HG02798 (cell line): ENCODE results near the gene MED4.

Experiments
- ATAC-seq: cut with Tn5 transposase; IDR thresholded peaks from one replicate; pipeline ENCODE4 v1.9.1; 2021; ENCODE audit warnings: mild to moderate bottlenecking; ENCODE audit not compliant: unreplicated experiment, poor library complexity

Gene MED4

GRCh38 chr13:48094781-48095502, at the start of gene MED4:
TSS of gene MED4 (minus strand) at chr13:48095104. CDS start at chr13:48095078, 26 bp downstream.
- ATAC-seq = peak; percentile 98

- ATAC-seq = no peak
Observed at GRCh38 chr13:48144413-48145035, 49.6 kb upstream of the MED4 start.

GRCh38 chr13:48142436-48142835, 47.5 kb upstream of the MED4 start:
- ATAC-seq = peak; percentile 80

- no peak for ATAC-seq
Observed at GRCh38 chr13:48138270-48138669, 43.4 kb upstream of the MED4 start.

- no peak for ATAC-seq
Observed at GRCh38 chr13:48132961-48133360, 38.1 kb upstream of the MED4 start.

- no peak for ATAC-seq
Observed at GRCh38 chr13:48131533-48131932, 36.6 kb upstream of the MED4 start.

GRCh38 chr13:48126944-48127830, 32.3 kb upstream of the MED4 start:
- no peak for ATAC-seq

- ATAC-seq = no peak
Observed at GRCh38 chr13:48125794-48126228, 30.9 kb upstream of the MED4 start.

GRCh38 chr13:48123812-48124211, 28.9 kb upstream of the MED4 start:
- ATAC-seq = no peak

- no peak for ATAC-seq
Observed at GRCh38 chr13:48121733-48122132, 26.8 kb upstream of the MED4 start.

GRCh38 chr13:48120241-48120640, 25.3 kb upstream of the MED4 start:
- ATAC-seq = no peak

- no peak for ATAC-seq
Observed at GRCh38 chr13:48118030-48118429, 23.1 kb upstream of the MED4 start.

GRCh38 chr13:48116808-48117207, 21.9 kb upstream of the MED4 start:
- ATAC-seq = no peak

GRCh38 chr13:48113756-48114130, 18.8 kb upstream of the MED4 start:
- no peak for ATAC-seq

- ATAC-seq = no peak
Observed at GRCh38 chr13:48112896-48113755, 18.2 kb upstream of the MED4 start.

- no peak for ATAC-seq
Observed at GRCh38 chr13:48110931-48111721, 16.2 kb upstream of the MED4 start.

GRCh38 chr13:48110132-48110868, 15.4 kb upstream of the MED4 start:
- no peak for ATAC-seq

- no peak for ATAC-seq
Observed at GRCh38 chr13:48108106-48108505, 13.2 kb upstream of the MED4 start.

GRCh38 chr13:48097793-48098192, 2.9 kb upstream of the MED4 start:
- ATAC-seq = no peak
